ENCODE measurements around the gene PTPRT.

The PTPRT gene

GRCh38 chr20:42378826-42379225 is 810.9 kb downstream of the PTPRT start:
- Histone ChIP-seq H3K4me3 (no peak overlapping the region), H3K9ac (ENCODE audit: insufficient read length) (no peak overlapping the region), H3K36me3 (ENCODE audit: insufficient read depth, low read length) (no peaks in the 10 kb centered on the region), H3K9me3 (ENCODE audit: low read depth, low read length) (no peaks in the 10 kb centered on the region), H3K27ac (no peak overlapping the region)
- no peak for DNase-seq (ENCODE audit: low read depth, low spot score)
- TF ChIP-seq EZH2 (IDR thresholded peaks at IDR 0.05) (no peak), POLR2AphosphoS5 (IDR thresholded peaks at IDR 0.05; ENCODE audit: borderline replicate concordance, low read depth, low read length) (no peak)

DNA sequence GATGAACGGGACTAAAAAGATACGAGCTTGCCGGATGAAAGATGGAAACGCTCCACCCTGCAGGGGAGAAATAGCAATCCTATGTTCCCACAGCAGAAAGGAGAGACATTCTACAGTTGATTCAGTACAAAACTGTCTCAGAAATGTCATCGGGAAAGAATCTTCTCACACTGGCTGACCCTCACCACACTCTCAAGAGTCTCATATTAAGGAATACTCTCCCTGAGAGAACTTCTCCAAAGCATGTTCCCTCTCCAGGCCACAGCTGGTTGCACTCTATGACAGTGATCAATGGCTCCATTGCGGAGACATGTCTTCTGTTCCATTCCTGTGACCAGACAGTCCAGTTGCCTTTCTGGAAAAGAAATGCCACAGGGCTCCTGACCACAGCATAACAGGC is 813.6 kb downstream of the PTPRT start:
- H3K9ac ChIP-seq (ENCODE audit: insufficient read length) = no peak overlapping the region
- no peak overlapping the region for H3K4me3 ChIP-seq
- no peak for DNase-seq (ENCODE audit: low read depth, low spot score)
- H3K36me3 ChIP-seq (ENCODE audit: insufficient read depth, low read length) = no peaks in the 10 kb centered on the region
- H3K27ac ChIP-seq = no peak overlapping the region
- TF ChIP-seq POLR2AphosphoS5 (IDR thresholded peaks at IDR 0.05; ENCODE audit: borderline replicate concordance, low read depth, low read length) (no peak), EZH2 (IDR thresholded peaks at IDR 0.05) (no peak), FOXP2 (optimal IDR thresholded peaks at IDR 0.05; ENCODE audit: control extremely low read depth, extremely low read length, insufficient read depth) (no peak)
- H3K9me3 ChIP-seq (ENCODE audit: low read depth, low read length) = no peaks in the 10 kb centered on the region

GRCh38 chr20:42373049-42373448 is 816.7 kb downstream of the PTPRT start:
- TF ChIP-seq FOXP2 (optimal IDR thresholded peaks at IDR 0.05; ENCODE audit: control extremely low read depth, extremely low read length, insufficient read depth) (no peak), POLR2AphosphoS5 (IDR thresholded peaks at IDR 0.05; ENCODE audit: borderline replicate concordance, low read depth, low read length) (no peak), EZH2 (IDR thresholded peaks at IDR 0.05) (no peak)
- DNase-seq (ENCODE audit: low read depth, low spot score) = no peak
- no peak overlapping the region for H3K27ac ChIP-seq

DNA sequence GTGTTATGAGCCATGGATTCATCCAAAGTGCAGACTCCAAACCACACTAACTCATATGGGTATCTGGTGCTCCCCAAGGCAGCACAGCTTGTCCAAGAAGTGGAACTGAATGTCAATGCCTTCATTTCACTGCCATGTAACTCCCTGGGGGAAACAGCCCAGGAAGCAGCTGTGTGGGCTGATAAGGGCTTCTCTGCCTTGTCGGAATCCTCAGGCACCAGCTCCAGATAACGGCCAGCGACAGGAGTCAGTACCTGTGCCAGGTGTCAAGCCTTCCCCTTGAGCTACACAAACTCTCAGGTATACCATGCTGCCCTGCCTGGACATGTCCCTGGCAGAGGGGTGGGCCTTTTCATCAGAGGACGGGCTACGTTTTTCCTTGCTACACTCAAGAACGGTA is 819.6 kb downstream of the PTPRT start:
- Histone ChIP-seq H3K36me3 (ENCODE audit: insufficient read depth, low read length) (no peaks in the 10 kb centered on the region), H3K4me3 (no peak overlapping the region), H3K27ac (no peak overlapping the region), H3K9me3 (ENCODE audit: low read depth, low read length) (no peaks in the 10 kb centered on the region), H3K9ac (ENCODE audit: insufficient read length) (no peak overlapping the region)
- DNase-seq (ENCODE audit: low read depth, low spot score) = no peak
- TF ChIP-seq EZH2 (IDR thresholded peaks at IDR 0.05) (no peak), FOXP2 (optimal IDR thresholded peaks at IDR 0.05; ENCODE audit: control extremely low read depth, extremely low read length, insufficient read depth) (no peak), POLR2AphosphoS5 (IDR thresholded peaks at IDR 0.05; ENCODE audit: borderline replicate concordance, low read depth, low read length) (no peak)

More at GRCh38 chr20:42373049-42373448, 816.7 kb downstream of the PTPRT start:
- no peaks in the 10 kb centered on the region for H3K36me3 ChIP-seq (ENCODE audit: insufficient read depth, low read length)
- H3K9me3 ChIP-seq (ENCODE audit: low read depth, low read length) = no peaks in the 10 kb centered on the region
- H3K9ac ChIP-seq (ENCODE audit: insufficient read length) = no peak overlapping the region
- H3K4me3 ChIP-seq = no peak overlapping the region

DNA sequence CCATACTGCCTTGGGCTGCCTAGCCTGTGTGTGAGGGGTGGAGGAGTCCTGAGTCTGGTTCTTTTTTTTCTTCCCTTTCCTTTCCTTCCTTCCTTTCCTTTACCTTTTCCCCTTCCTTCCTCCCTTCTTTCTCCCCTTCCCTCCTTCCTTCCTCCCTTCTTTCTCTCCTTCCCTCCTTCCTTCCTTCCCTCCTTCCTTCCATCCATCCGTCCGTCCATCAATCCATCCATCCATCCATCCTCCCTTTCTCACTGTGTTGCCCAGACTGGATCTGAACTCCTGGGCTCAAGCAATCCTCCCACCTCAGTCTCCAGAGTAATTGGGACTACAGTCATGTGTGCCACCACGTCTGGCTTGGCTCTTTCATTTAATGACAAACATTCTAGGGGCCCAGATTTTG is 820.8 kb downstream of the PTPRT start:
- no peak overlapping the region for H3K27ac ChIP-seq
- TF ChIP-seq EZH2 (IDR thresholded peaks at IDR 0.05) (no peak), FOXP2 (optimal IDR thresholded peaks at IDR 0.05; ENCODE audit: control extremely low read depth, extremely low read length, insufficient read depth) (no peak), POLR2AphosphoS5 (IDR thresholded peaks at IDR 0.05; ENCODE audit: borderline replicate concordance, low read depth, low read length) (no peak)
- no peaks in the 10 kb centered on the region for H3K36me3 ChIP-seq (ENCODE audit: insufficient read depth, low read length)
- no peaks in the 10 kb centered on the region for H3K9me3 ChIP-seq (ENCODE audit: low read depth, low read length)
- no peak overlapping the region for H3K9ac ChIP-seq (ENCODE audit: insufficient read length)
- DNase-seq (ENCODE audit: low read depth, low spot score) = no peak
- H3K4me3 ChIP-seq = no peak overlapping the region

DNA sequence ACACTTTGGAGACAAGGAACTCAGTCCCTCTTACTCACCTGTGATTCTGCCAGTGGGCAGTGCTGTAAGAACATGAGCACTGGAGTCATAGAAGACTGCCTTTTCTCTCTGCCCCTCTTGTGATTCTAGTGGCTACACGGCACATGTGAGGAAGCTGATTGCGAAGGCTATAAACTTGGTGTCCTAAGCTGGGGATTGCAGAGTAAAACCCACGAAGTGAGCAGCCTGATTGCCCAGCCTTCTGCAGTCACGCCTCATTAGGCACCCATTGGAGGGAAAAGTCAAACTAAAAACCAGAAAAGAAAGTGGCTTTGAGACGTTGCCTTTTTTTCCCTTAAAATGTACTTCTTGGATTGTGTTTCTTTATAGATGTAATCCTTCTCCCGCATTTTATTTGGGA is 823.1 kb downstream of the PTPRT start:
- H3K36me3 ChIP-seq (ENCODE audit: insufficient read depth, low read length) = no peaks in the 10 kb centered on the region
- no peak overlapping the region for H3K27ac ChIP-seq
- TF ChIP-seq FOXP2 (optimal IDR thresholded peaks at IDR 0.05; ENCODE audit: control extremely low read depth, extremely low read length, insufficient read depth) (no peak), POLR2AphosphoS5 (IDR thresholded peaks at IDR 0.05; ENCODE audit: borderline replicate concordance, low read depth, low read length) (no peak), EZH2 (IDR thresholded peaks at IDR 0.05) (no peak)
- no peaks in the 10 kb centered on the region for H3K9me3 ChIP-seq (ENCODE audit: low read depth, low read length)
- H3K9ac ChIP-seq (ENCODE audit: insufficient read length) = no peak overlapping the region
- no peak overlapping the region for H3K4me3 ChIP-seq
- no peak for DNase-seq (ENCODE audit: low read depth, low spot score)

DNA sequence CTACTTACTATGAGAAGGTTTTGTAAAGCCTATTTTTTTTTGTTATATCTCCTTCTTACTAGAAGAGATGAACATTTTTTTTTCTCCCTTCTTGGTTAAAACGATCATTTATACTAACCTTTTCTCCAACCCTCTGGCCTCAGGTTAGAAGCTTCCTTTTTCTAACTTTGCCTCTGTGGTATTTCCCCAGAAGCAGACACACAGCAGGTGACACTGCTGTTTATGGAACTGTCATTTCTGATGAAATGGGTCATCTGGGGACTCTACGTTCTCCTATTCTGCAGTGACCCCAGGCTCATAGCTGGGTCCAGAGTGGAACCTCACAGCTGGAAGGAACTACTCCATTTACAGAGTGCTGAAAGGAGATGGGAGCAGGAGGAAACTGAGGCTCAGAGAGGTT is 825.3 kb downstream of the PTPRT start:
- H3K4me3 ChIP-seq = no peak overlapping the region
- no peak for TF ChIP-seq EZH2 (IDR thresholded peaks at IDR 0.05)
- no peaks in the 10 kb centered on the region for H3K9me3 ChIP-seq (ENCODE audit: low read depth, low read length)
- no peak overlapping the region for H3K27ac ChIP-seq
- no peaks in the 10 kb centered on the region for H3K36me3 ChIP-seq (ENCODE audit: insufficient read depth, low read length)
- H3K9ac ChIP-seq (ENCODE audit: insufficient read length) = no peak overlapping the region
- DNase-seq (ENCODE audit: low read depth, low spot score) = no peak

DNA sequence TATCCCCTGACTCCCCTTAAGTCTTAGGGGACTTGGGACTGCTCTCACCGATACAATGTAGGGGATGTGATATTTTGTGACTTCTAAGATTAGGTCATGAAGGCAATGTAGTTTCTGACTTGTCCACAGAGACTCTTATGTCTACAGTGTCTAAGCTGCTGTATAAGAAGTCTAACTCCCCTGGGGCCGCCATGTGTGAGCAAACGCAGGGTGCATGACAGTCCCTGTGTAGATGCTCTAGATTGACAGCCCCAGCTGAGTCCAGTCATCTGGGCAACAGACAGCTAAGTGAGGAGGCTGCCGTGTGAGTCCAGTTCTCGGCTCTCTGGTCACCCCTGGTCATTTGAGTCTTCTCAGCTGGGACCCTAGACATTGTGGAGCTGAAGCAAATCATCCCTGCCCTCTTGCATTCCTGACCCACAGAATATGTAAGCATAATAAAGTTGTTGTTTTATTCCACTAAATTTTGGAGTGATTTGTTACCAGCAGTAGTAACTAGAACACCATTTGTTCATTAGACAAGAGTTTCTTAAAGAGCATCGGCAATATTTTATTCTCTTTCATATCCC is 828.2 kb downstream of the PTPRT start:
- Histone ChIP-seq H3K4me3 (no peak overlapping the region), H3K9me3 (ENCODE audit: low read depth, low read length) (no peaks in the 10 kb centered on the region), H3K9ac (ENCODE audit: insufficient read length) (no peak overlapping the region), H3K27ac (no peak overlapping the region), H3K36me3 (ENCODE audit: insufficient read depth, low read length) (no peaks in the 10 kb centered on the region)
- DNase-seq (ENCODE audit: low read depth, low spot score) = no peak
- no peak for TF ChIP-seq EZH2 (IDR thresholded peaks at IDR 0.05)
- TF ChIP-seq FOXP2 (optimal IDR thresholded peaks at IDR 0.05; ENCODE audit: control extremely low read depth, extremely low read length, insufficient read depth) = no peak
- TF ChIP-seq POLR2AphosphoS5 (IDR thresholded peaks at IDR 0.05; ENCODE audit: borderline replicate concordance, low read depth, low read length) = no peak

GRCh38 chr20:42360621-42361020 is 829.1 kb downstream of the PTPRT start:
- DNase-seq (ENCODE audit: low read depth, low spot score) = no peak
- no peak overlapping the region for H3K4me3 ChIP-seq
- H3K9ac ChIP-seq (ENCODE audit: insufficient read length) = no peak overlapping the region
- TF ChIP-seq POLR2AphosphoS5 (IDR thresholded peaks at IDR 0.05; ENCODE audit: borderline replicate concordance, low read depth, low read length) = no peak
- TF ChIP-seq EZH2 (IDR thresholded peaks at IDR 0.05) = no peak
- TF ChIP-seq FOXP2 (optimal IDR thresholded peaks at IDR 0.05; ENCODE audit: control extremely low read depth, extremely low read length, insufficient read depth) = no peak
- H3K27ac ChIP-seq = no peak overlapping the region
- no peaks in the 10 kb centered on the region for H3K36me3 ChIP-seq (ENCODE audit: insufficient read depth, low read length)
- H3K9me3 ChIP-seq (ENCODE audit: low read depth, low read length) = no peaks in the 10 kb centered on the region
